Panc1 (cell line): Measurements from ENCODE around the gene NUP98.

Experiments used
- TF ChIP-seq, protein P1 (sequence below): fragments of 450-650 bp; IDR thresholded peaks from 2 replicates; pipeline ENCODE4 v1.5.1; 2017; ENCODE audit warnings: mild to moderate bottlenecking
- TF ChIP-seq, protein P2 (sequence below), 2 experiments: IDR thresholded peaks; 2 replicates each; pipeline ENCODE4 v1.6.1; 2011 to 2012; ENCODE audit warnings: low read depth in 2 of 2, control low read depth in 1 of 2, low read length in 1 of 2, mild to moderate bottlenecking in 1 of 2, moderate library complexity in 1 of 2; ENCODE audit not compliant: insufficient read depth in 1 of 2

DNA sequence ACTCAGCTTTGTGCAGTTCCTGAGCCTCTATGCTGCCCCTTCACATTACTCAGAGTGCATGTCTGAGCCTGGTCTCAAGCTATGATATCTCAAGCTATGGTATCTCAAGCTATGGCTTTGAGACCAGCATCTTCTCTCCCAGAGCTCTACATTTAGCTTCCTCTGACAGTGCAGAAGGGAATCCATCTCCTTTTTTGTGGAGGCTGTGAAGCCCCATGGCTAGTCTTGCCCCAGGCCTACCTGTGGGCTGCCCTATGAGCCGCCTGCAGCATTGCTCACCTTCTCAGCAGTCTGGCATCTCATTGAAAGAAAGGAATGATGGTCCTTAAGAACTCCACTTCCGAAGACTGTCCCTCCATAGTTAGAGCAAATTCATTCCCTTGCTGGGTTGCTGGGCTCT, 23.6 kb upstream of the NUP98 start:
- TF ChIP-seq, protein P1, sequence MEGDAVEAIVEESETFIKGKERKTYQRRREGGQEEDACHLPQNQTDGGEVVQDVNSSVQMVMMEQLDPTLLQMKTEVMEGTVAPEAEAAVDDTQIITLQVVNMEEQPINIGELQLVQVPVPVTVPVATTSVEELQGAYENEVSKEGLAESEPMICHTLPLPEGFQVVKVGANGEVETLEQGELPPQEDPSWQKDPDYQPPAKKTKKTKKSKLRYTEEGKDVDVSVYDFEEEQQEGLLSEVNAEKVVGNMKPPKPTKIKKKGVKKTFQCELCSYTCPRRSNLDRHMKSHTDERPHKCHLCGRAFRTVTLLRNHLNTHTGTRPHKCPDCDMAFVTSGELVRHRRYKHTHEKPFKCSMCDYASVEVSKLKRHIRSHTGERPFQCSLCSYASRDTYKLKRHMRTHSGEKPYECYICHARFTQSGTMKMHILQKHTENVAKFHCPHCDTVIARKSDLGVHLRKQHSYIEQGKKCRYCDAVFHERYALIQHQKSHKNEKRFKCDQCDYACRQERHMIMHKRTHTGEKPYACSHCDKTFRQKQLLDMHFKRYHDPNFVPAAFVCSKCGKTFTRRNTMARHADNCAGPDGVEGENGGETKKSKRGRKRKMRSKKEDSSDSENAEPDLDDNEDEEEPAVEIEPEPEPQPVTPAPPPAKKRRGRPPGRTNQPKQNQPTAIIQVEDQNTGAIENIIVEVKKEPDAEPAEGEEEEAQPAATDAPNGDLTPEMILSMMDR = no peak
- TF ChIP-seq, protein P2, sequence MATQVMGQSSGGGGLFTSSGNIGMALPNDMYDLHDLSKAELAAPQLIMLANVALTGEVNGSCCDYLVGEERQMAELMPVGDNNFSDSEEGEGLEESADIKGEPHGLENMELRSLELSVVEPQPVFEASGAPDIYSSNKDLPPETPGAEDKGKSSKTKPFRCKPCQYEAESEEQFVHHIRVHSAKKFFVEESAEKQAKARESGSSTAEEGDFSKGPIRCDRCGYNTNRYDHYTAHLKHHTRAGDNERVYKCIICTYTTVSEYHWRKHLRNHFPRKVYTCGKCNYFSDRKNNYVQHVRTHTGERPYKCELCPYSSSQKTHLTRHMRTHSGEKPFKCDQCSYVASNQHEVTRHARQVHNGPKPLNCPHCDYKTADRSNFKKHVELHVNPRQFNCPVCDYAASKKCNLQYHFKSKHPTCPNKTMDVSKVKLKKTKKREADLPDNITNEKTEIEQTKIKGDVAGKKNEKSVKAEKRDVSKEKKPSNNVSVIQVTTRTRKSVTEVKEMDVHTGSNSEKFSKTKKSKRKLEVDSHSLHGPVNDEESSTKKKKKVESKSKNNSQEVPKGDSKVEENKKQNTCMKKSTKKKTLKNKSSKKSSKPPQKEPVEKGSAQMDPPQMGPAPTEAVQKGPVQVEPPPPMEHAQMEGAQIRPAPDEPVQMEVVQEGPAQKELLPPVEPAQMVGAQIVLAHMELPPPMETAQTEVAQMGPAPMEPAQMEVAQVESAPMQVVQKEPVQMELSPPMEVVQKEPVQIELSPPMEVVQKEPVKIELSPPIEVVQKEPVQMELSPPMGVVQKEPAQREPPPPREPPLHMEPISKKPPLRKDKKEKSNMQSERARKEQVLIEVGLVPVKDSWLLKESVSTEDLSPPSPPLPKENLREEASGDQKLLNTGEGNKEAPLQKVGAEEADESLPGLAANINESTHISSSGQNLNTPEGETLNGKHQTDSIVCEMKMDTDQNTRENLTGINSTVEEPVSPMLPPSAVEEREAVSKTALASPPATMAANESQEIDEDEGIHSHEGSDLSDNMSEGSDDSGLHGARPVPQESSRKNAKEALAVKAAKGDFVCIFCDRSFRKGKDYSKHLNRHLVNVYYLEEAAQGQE (IDR thresholded peaks at IDR 0.05; ENCODE audit: insufficient read depth in 1 of 2, low read depth in 2 of 2, low read length in 1 of 2) = no peak
